ENCODE measurements around the gene TMEM60. TPM values are rescaled to one million over a fixed set of nuclear protein-coding genes. Genes with fewer than 3 reads are reported as not detected.
A peak's percentile ranks its signal among the peaks of the same experiment; 100 is the strongest.

TMEM60 gene
- total and polyA plus RNA-seq, 2 donors (not counting 1 experiment from before 2014, with no cell fraction given): 5.0 to 20.4 TPM

DNA sequence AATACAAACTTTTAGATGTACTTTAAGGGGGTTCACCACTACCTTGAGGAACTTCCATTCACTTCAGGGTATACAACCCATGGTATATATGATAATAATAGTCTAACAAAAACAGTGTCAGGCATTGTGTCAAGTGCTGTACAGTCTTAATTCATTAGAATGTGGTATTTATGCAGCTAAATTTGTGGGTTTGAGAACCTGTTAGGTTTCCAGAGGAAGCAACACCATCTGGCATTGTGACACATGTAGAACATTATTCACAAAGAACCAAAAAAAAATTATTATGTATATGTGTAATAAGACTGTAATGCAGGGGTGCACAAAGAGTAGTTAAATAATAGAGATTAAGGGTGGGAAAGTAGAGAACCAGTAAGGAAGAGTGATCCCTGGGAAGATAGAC is 26.3 kb downstream of the TMEM60 start:
- DNase-seq (no peak), ATAC-seq (ENCODE audit: low read depth) (no peak)
- POLR2A ChIA-PET: no interaction called here
- no peaks in the 10 kb centered on the region for H3K27me3 ChIP-seq (replicated peaks in 1 of 4; ENCODE audit: control extremely low read depth in 1 of 4, control insufficient read depth in 3 of 4, insufficient read depth in 4 of 4, low read length in 3 of 4)
- no peaks in the 10 kb centered on the region for H3K4me1 ChIP-seq (ENCODE audit: control insufficient read depth in 2 of 2, insufficient read depth in 2 of 2, low read length in 2 of 2)
- H3K4me2 ChIP-seq (replicated peaks; ENCODE audit: low read depth, low read length, poor library complexity, severe bottlenecking): no peak overlapping the region
- Mint-ChIP-seq H3K27ac (peak overlapping the region; percentile 18), H3K4me3 (no peak overlapping the region), H3K27me3 (no peaks in the 10 kb centered on the region), H3K4me1 (peaks cover 2% of the 10 kb centered on the region), H3K9me3 (ENCODE audit: insufficient read depth) (no peaks in the 10 kb centered on the region)
- no peak overlapping the region for H3K4me3 ChIP-seq (ENCODE audit: control extremely low read depth in 1 of 5, extremely low read depth in 1 of 5, insufficient read depth in 1 of 5, low read depth in 2 of 5, low read length in 4 of 5)
- H3K9me3 ChIP-seq (ENCODE audit: control extremely low read depth in 1 of 3, control insufficient read depth in 2 of 3, insufficient read depth in 1 of 3, low read length in 2 of 3): peaks cover 0 to 4% (median 0%) of the 10 kb centered on the region in 3 donors
- H2AFZ ChIP-seq (ENCODE audit: insufficient read depth, low read depth, low read length, poor library complexity, severe bottlenecking): no peak overlapping the region
- peak overlapping the region in 1 of 2 donors; percentile 41 for H3K27ac ChIP-seq (ENCODE audit: low read length in 2 of 2)
- H3K9ac ChIP-seq (ENCODE audit: low read length): no peak overlapping the region
- peaks cover 8% of the 10 kb centered on the region for H3K79me2 ChIP-seq (ENCODE audit: control insufficient read depth, insufficient read depth, low read length)
- TF ChIP-seq CTCF (IDR thresholded peaks at IDR 0.05) (no peak), EZH2 (IDR thresholded peaks at IDR 0.05; ENCODE audit: borderline replicate concordance, insufficient read depth, low read depth, low read length, poor library complexity, severe bottlenecking) (no peak)
- H4K20me1 ChIP-seq (ENCODE audit: control insufficient read depth, insufficient read depth, low read length, poor library complexity, severe bottlenecking): no peaks in the 10 kb centered on the region
- intact Hi-C loops (cut with micrococcal nuclease): no loop called here
- peaks cover 3 to 65% of the 10 kb centered on the region in 2 experiments for H3K36me3 ChIP-seq (replicated peaks in 1 of 2; ENCODE audit: control extremely low read depth in 1 of 2, control insufficient read depth in 1 of 2, extremely low read depth in 1 of 2, insufficient read depth in 2 of 2, low read length in 1 of 2)
- CTCF ChIA-PET: no interaction called here

DNA sequence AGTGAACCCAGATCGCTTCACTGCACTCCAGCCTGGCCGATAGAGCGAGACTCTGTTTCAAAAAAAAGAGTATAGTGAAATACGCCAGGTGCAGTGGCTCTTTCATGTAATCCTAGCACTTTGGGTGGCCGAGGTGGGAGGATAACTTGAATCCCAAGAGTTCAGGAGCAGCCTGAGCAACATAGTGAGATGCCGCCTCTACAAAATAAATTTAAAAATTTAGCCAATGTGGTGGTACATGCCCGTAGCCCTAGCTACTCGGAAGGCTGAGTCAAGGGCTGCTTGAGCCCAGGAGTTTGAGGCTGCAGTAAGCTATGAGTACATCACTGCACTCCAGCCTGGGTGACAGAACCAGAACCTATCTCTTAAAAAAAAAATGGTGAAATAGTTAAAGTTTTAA is 27.9 kb downstream of the TMEM60 start:
- Histone ChIP-seq H3K36me3 (replicated peaks in 1 of 2; ENCODE audit: control extremely low read depth in 1 of 2, control insufficient read depth in 1 of 2, extremely low read depth in 1 of 2, insufficient read depth in 2 of 2, low read length in 1 of 2) (peaks cover 4 to 65% of the 10 kb centered on the region in 2 experiments), H3K79me2 (ENCODE audit: control insufficient read depth, insufficient read depth, low read length) (peaks cover 20% of the 10 kb centered on the region), H3K9ac (ENCODE audit: low read length) (no peak overlapping the region), H4K20me1 (ENCODE audit: control insufficient read depth, insufficient read depth, low read length, poor library complexity, severe bottlenecking) (no peaks in the 10 kb centered on the region), H3K9me3 (ENCODE audit: control extremely low read depth in 1 of 3, control insufficient read depth in 2 of 3, insufficient read depth in 1 of 3, low read length in 2 of 3) (peaks cover 0 to 4% (median 0%) of the 10 kb centered on the region in 3 donors), H3K4me2 (replicated peaks; ENCODE audit: low read depth, low read length, poor library complexity, severe bottlenecking) (no peak overlapping the region), H3K27ac (ENCODE audit: low read length in 2 of 2) (no peak overlapping the region), H2AFZ (ENCODE audit: insufficient read depth, low read depth, low read length, poor library complexity, severe bottlenecking) (no peak overlapping the region), H3K4me1 (ENCODE audit: control insufficient read depth in 2 of 2, insufficient read depth in 2 of 2, low read length in 2 of 2) (no peaks in the 10 kb centered on the region), H3K27me3 (replicated peaks in 1 of 4; ENCODE audit: control extremely low read depth in 1 of 4, control insufficient read depth in 3 of 4, insufficient read depth in 4 of 4, low read length in 3 of 4) (no peaks in the 10 kb centered on the region), H3K4me3 (ENCODE audit: control extremely low read depth in 1 of 5, extremely low read depth in 1 of 5, insufficient read depth in 1 of 5, low read depth in 2 of 5, low read length in 4 of 5) (no peak overlapping the region)
- 88% methylated on average over 6 of the region's 8 CpGs for WGBS (ENCODE audit: insufficient coverage)
- no peak for DNase-seq
- Mint-ChIP-seq H3K4me3 (no peak overlapping the region), H3K9me3 (ENCODE audit: insufficient read depth) (no peaks in the 10 kb centered on the region), H3K4me1 (peaks cover 7% of the 10 kb centered on the region), H3K27ac (no peak overlapping the region), H3K27me3 (no peaks in the 10 kb centered on the region)
- intact Hi-C loops (cut with micrococcal nuclease): no loop called here
- ChIA-PET POLR2A (interaction anchor here (0.7 kb wide), 1 partner anchor 15 kb away, joined by 3 read pairs; no protein-coding TSS in a partner anchor), CTCF (no interaction called here)
- no peak for ATAC-seq (ENCODE audit: low read depth)
- no peak for TF ChIP-seq EZH2 (IDR thresholded peaks at IDR 0.05; ENCODE audit: borderline replicate concordance, insufficient read depth, low read depth, low read length, poor library complexity, severe bottlenecking)
- TF ChIP-seq CTCF (IDR thresholded peaks at IDR 0.05): no peak

Data from B cell (primary cell).